HL-60 (cell line): Measurements from ENCODE around the gene KBTBD3.

Experiments used
- DNase-seq, 2 experiments: peaks; one replicate each; pipeline ENCODE4 v3.0.0-alpha.2; 2010 to 2020; ENCODE audit warnings: low read depth in 1 of 2, low spot score in 1 of 2
- H3K27ac ChIP-seq: fragments of 250-450 bp; sonication (Bioruptor Pico); replicated peaks from 2 replicates; pipeline ENCODE4 v1.5.1; 2020; ENCODE audit warnings: mild to moderate bottlenecking, moderate library complexity
- H3K27me3 ChIP-seq: fragments of 250-450 bp; sonication (Bioruptor Pico); 2 replicates; pipeline ENCODE4 v1.5.1; 2021; ENCODE audit warnings: mild to moderate bottlenecking, moderate library complexity; ENCODE audit not compliant: insufficient read depth, poor library complexity, severe bottlenecking
- H3K4me3 ChIP-seq: replicated peaks from 2 replicates; pipeline ENCODE4 v1.5.1; 2011; ENCODE audit warnings: mild to moderate bottlenecking, control low read depth, low read length; ENCODE audit not compliant: insufficient read depth
- CTCF ChIP-seq: IDR thresholded peaks from one replicate; pipeline ENCODE4 v1.5.1; 2011; ENCODE audit warnings: low read length, control low read depth, inconsistent platforms; ENCODE audit not compliant: insufficient read depth
- GABPA ChIP-seq: IDR thresholded peaks from 2 replicates; pipeline ENCODE4 v1.6.1; 2012; ENCODE audit warnings: low read depth
- POLR2AphosphoS5 ChIP-seq: IDR thresholded peaks from 2 replicates; pipeline ENCODE4 v1.6.1; 2012; ENCODE audit warnings: low read depth
- REST ChIP-seq: IDR thresholded peaks from 2 replicates; pipeline ENCODE4 v1.6.1; 2012; ENCODE audit warnings: low read depth; ENCODE audit not compliant: insufficient replicate concordance
- SPI1 ChIP-seq: IDR thresholded peaks from 2 replicates; pipeline ENCODE4 v1.6.1; 2012; ENCODE audit warnings: low read depth, mild to moderate bottlenecking, borderline replicate concordance

The KBTBD3 gene

GRCh38 chr11:106086850-106087249 lies 9.7 kb upstream of the KBTBD3 start:
- Histone ChIP-seq H3K27ac (no peak overlapping the region), H3K4me3 (no peak overlapping the region), H3K27me3 (no peaks in the 10 kb centered on the region)
- TF ChIP-seq CTCF, result no peak
- TF ChIP-seq SPI1, result no peak
- no peak for TF ChIP-seq POLR2AphosphoS5
- TF ChIP-seq REST, result no peak
- TF ChIP-seq GABPA, result no peak
- no peak for DNase-seq

- Histone ChIP-seq H3K27ac (no peak overlapping the region), H3K4me3 (no peak overlapping the region), H3K27me3 (no peaks in the 10 kb centered on the region)
- DNase-seq, result no peak
- TF ChIP-seq SPI1, result no peak
- no peak for TF ChIP-seq CTCF
- TF ChIP-seq GABPA, result no peak
- TF ChIP-seq REST, result no peak
- TF ChIP-seq POLR2AphosphoS5, result no peak
These were observed 9.0 kb upstream of the KBTBD3 start for GRCh38 chr11:106086135-106086534.

- DNase-seq, result no peak
- no peaks in the 10 kb centered on the region for H3K27me3 ChIP-seq
- no peak overlapping the region for H3K27ac ChIP-seq
- no peak overlapping the region for H3K4me3 ChIP-seq
- no peak for TF ChIP-seq GABPA
- no peak for TF ChIP-seq SPI1
- no peak for TF ChIP-seq POLR2AphosphoS5
- no peak for TF ChIP-seq CTCF
- no peak for TF ChIP-seq REST
These were observed 4.9 kb upstream of the KBTBD3 start for GRCh38 chr11:106082096-106082495.
